NCI-H524 treated with DMSO at 0.1 percent for 48 hours (cell line): Measurements from ENCODE around the gene RNPEP.
"Not testable (repeated sequence)": the region's sequence is repeated elsewhere in the genome, so short reads cannot be mapped to it uniquely, and the experiment has no call there.

ENCODE experiments used
- DNase-seq: peaks from one replicate; lab custom pipeline; 2025; lab: John Stamatoyannopoulos, UW

Gene RNPEP

DNA sequence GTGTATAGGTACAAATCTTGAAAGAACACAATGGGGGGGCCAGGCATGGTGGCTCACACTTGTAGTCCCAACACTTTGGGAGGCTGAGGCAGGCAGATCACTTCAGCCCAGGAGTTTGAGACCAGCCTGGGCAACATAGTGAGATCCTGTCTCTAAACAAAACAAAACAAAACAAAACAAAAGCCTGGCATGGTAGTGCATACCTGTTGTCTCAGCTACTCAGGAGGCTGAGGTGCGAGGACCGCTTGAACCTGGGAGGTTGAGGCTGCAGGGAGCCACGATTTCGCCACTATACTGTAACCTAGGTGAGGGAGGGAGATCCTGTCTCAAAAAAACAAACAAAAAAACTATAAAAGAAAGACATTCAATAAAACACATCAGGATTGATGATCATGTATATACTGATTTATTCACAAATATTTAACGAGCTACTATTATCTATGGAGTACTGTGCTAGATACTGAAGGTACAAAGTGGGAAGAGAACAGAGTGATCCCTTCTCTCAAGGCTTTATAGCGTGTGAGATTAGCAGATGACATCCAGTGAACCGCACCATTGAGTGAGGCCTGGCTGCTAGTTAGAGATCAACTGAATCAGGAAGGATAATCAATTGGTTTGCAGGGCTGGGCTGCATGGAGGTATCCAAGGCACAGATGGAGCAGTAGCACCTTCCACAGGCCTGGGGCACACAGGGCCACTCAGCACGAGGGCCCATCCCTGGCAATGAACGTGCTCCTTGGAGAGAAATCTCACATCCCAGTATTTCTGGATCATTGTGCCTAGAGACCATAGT, 54.3 kb downstream of the RNPEP start:
- DNase-seq = no peak

DNA sequence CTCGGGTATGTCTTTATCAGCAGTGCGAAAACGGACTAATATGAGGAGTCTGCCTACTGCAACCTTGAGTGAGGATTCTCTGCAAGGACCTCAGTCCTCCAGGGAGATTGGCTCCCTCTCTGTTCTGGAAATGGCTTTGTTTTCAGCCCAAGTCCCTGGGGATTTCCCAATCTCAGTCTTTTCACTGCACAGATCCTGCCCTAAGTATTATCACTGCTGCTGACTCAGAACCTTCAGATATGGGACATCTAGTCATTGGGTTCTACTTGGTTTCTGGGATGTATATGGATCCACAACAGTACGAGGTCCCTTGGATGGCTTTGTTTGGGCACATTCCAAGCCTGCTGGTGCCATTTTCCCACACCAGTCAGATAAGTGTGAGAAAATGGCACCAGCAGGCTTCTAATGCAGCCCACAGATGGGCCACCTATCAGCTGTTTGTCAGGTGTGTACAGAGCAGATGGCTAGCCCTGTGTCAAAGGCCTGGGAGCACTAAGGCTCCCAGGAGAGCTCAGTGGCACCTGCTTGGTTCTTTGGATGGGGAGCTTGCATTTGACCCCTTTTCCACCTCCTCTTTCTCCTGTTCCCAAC, 55.4 kb downstream of the RNPEP start:
- DNase-seq = no peak

DNA sequence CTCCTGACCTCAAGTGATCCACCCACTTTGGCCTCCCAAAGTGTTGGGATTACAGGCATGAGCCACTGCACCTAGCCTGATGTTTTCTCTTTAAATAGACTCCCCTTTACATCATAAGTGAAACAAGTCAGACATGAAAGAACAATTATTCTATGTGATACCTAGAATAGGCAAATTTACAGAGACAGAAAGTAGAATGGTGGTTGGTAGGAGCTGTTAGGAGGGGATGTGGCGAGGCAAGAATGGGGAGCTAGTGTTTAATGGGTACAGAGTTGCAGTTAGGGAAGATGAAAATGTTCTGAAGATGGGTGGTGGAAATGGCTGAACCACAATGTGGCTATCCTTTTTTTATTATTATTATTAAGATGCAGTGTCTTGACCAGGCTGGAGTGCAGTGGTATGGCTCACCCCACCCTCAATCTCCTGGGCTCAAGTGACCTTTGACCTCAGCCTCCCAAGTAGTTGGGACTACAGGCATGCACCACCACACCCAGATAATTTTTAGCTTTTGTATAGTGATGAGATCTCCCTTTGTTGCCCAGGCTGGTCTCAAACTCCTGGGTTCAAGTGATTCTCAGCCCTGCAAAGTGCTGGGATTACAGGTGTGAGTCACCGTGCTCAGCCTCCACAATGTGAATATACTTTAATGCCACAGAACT, 56.4 kb downstream of the RNPEP start:
- no peak for DNase-seq

DNA sequence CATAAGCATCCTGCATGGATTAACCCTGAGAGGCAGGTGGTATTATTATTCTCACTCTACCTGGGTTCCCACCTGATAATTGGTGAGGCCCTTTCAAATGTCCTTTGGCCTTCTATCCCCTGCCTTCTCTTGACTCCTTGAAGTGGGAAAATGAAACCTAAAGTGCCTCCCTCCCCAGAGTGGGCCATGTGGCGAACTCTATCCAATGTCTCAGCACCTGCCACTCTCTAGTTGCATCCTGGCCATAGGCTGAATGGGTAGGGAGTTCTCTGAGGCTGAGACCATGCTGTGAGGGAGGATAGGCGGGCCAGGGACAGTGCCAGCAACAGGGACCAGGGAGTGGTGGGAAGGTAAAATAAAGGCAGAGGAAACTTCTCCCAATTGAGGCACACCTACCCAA, 63.3 kb downstream of the RNPEP start:
- no peak for DNase-seq

DNA sequence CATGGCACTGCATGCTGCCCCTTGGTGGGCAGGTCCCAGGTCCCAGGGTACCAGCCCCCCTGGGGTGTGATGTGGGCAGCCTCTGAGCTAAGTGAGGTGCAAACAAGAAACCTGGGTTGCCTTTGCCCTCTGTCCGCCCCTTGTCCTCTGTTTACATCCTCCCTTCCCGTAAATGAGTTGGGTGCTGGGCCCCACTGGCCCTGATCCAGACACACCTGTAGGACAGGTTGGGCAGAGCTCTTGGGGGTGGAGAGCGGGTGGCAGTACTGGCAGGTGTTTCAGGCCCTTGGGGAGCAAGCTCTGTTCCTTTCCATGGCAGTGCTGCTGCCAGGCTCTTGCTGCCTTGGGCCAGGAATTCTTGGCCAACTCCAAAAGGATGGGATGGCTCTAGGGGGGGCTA, 63.8 kb downstream of the RNPEP start:
- no peak for DNase-seq

DNA sequence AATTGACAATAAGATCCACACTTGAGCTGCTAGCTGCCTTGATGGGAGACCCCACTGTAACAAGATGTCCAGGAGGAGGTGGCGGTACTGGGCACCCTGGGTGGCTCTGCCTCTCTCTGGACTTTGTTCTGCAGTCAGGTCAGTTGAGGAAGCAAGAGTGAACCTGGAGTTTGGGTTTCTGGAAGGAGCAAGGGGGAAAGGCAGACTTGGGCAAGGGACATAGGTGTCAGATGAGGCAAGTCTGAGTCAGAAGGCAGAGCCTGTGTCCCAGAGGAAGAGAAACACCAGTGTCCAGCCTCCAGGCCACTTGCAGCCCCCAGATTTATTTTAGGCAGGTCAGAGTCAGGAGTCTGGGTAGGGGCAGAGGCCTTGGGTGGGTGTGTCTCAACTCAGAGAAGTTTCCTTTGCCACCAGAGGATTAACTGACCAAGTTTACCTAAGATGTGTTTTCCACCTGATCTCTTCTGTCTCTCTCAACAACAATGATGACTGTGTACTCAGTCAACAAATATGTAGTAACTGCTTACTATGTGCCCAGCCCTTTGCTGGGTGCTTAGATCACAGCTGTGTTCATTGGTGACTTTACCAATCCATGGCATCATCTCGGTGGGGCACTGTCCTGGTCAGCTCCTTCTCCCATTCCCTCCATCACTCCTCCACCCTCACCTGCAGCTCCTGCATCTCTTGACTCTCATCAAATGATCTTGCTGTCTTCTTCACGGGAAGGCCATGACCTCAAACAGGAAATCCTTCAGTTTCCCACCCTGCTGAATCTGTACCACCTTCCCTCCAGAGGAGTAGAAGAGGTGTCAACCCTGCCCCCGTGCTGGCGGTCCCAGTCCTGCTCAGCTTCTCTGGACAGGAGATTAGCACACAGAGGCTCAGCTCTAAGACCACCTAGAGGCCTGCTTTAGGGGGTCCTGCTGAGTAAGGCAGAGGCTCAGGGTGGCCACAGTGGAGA, 64.6 kb downstream of the RNPEP start:
- no peak for DNase-seq

DNA sequence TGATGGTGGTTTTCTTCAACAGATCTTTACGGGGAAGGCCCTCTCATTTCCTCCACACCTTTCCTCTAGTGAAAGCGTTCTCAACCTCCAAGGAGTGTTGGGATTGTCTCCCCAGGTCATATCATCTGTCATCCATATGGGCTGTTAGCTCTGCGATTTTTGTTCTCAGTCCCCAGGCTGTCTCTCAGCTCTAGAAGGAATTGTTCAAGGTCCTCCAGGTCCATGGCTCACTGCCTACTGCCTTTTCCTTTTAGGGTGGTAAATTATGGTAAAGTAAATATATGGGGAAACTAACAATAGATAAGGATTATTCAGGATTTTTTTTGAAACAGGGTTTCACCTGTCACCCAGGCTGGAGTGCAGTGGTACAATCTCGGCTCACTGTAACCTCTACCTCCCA, 65.5 kb downstream of the RNPEP start:
- no peak for DNase-seq

DNA sequence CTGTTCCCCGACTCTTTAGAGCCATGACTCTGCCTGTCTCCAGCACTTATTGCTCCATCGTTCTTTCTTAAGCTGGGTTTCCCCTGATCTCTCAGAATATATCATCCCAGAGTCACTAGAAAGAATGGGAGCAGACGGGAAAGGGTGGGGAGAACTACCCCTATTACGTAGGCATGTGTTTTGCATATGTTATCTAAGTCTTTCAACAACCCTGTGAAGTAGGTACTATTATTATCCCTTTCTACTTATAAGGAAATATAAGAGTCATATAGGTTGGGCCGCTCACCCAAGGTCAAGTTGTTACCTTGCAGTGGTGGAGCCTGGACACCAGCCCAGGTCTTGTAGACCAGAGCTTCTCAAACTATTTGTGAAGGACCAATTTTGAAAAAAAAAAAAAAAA, 66.7 kb downstream of the RNPEP start:
- no peak for DNase-seq

DNA sequence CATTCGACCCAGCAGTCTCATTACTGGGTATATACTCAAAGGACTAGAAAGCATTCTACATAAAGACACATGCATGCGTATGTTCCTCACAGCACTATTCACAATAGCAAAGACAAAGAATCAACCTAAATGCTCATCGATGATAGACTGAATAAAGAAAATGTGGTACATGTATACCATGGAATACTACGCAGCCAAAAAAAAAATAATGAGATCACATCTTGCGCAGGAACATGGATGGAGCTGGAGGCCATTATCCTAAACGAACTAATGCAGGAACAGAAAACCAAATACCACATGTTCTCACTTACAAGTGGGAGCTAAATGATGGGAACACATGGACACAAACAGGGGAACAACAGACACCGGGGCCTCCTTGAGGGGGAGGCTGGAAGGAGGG, 71.6 kb downstream of the RNPEP start:
- DNase-seq = no peak

DNA sequence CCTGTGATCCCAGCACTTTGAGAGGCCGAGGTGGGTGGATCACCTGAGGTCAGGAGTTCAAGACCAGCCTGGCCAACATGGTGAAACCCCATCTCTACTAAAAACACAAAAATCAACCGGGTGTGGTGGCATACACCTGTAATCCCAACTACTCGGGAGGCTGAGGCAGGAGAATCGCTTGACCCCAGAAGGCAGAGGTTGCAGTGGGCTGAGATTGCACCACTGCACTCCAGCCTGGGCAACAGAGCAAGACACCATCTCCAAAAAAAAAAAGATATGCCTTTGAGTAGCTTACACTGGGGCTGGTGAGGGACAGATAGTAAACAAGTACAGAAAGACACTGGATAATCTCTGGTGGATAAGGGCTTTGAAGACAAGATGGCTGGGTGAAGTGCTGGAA, 72.2 kb downstream of the RNPEP start:
- not testable (repeated sequence) for DNase-seq
